Gastroesophageal sphincter (tissue), 4 donors: ENCODE results near the gene KATNAL1. TPM values are rescaled to one million over a fixed set of nuclear protein-coding genes. Genes with fewer than 3 reads are reported as not detected.

Source experiments
- ATAC-seq: fragments of 150-250 bp; one replicate; pipeline ENCODE4 v1.9.1; 2016; ENCODE audit warnings: mild to moderate bottlenecking, moderate library complexity
- H3K27ac ChIP-seq, 4 donors: fragments of 200-600 bp; sonication (generic) in 3 of 4; 1 replicate in 3 of 4; 2 replicates in 1 of 4; pipeline ENCODE4 v1.5.1; 2016 to 2019
- H3K27me3 ChIP-seq: fragments of 200-600 bp; sonication (generic); one replicate; pipeline ENCODE4 v1.5.1; 2019
- H3K36me3 ChIP-seq, 2 donors: fragments of 200-600 bp; sonication (generic); one replicate each; pipeline ENCODE4 v1.5.1; 2019; ENCODE audit warnings: control low read depth in 1 of 2
- H3K4me1 ChIP-seq, 3 donors: fragments of 200-600 bp; sonication (generic); 1 replicate in 2 of 3; 2 replicates in 1 of 3; pipeline ENCODE4 v1.5.1; 2016 to 2019; ENCODE audit warnings: control low read depth in 2 of 3
- H3K4me3 ChIP-seq, 2 donors: fragments of 200-600 bp; sonication (generic); one replicate each; pipeline ENCODE4 v1.5.1; 2019; ENCODE audit warnings: mild to moderate bottlenecking in 1 of 2, moderate library complexity in 1 of 2
- H3K9me3 ChIP-seq, 3 donors: fragments of 200-600 bp; sonication (generic); one replicate each; pipeline ENCODE4 v1.5.1; 2017 to 2019; ENCODE audit warnings: control low read depth in 2 of 3
- CTCF ChIP-seq, 4 experiments: fragments of 200-600 bp in 2 of 4; fragments of 450-650 bp in 2 of 4; sonication (generic) in 1 of 4; IDR thresholded peaks; one replicate each; pipeline ENCODE4 v1.5.1; 2017 to 2019; ENCODE audit warnings: antibody characterized with exemption in 4 of 4, mild to moderate bottlenecking in 2 of 4, moderate library complexity in 2 of 4
- EP300 ChIP-seq: sonication (generic); formaldehyde crosslinking; IDR thresholded peaks from one replicate; pipeline ENCODE4 v1.6.1; 2017; ENCODE audit warnings: antibody characterized with exemption, mild to moderate bottlenecking
- POLR2A ChIP-seq, 2 donors: fragments of 450-650 bp; IDR thresholded peaks; one replicate each; pipeline ENCODE4 v1.6.1; 2017; ENCODE audit warnings: antibody characterized with exemption in 2 of 2, mild to moderate bottlenecking in 2 of 2, moderate library complexity in 1 of 2
- POLR2AphosphoS5 ChIP-seq: sonication (generic); formaldehyde crosslinking; IDR thresholded peaks from one replicate; pipeline ENCODE4 v1.6.1; 2017; ENCODE audit warnings: antibody characterized with exemption
- WGBS, 2 donors: methylation state at CpG; one replicate each; pipeline ENCODE4 v1.1.5; 2018; ENCODE audit warnings: low coverage in 1 of 2; 5-methylcytosine and 5-hydroxymethylcytosine counted together
- total RNA-seq, 4 donors: library from RNA; depleted of rRNA; stranded (reverse); fragments of >200 nt; gene quantifications; one replicate each; pipeline ENCODE4 v1.1.0, GENCODE V29; 2016

Gene KATNAL1
- total RNA-seq, 4 donors from 2014 or later, result 29.5 to 55.0 (median 42.9) TPM

GRCh38 chr13:30306762-30307193 lies 573 bp downstream of the KATNAL1 start:
- WGBS, 2 donors, result 0% methylated on average over 7 of the region's 37 CpGs; no CpG with 5 or more reads in 1 of the 2 donors
- TF ChIP-seq CTCF (IDR thresholded peaks at IDR 0.05), result no peak
- TF ChIP-seq POLR2AphosphoS5, result no peak
- no peak for TF ChIP-seq EP300
- no peak for TF ChIP-seq POLR2A (IDR thresholded peaks at IDR 0.05)
- Histone ChIP-seq H3K27me3 (no peaks in the 10 kb centered on the region), H3K4me1 (peaks cover 0 to 65% (median 6%) of the 10 kb centered on the region in 3 donors), H3K36me3 (no peaks in the 10 kb centered on the region), H3K9me3 (no peaks in the 10 kb centered on the region), H3K27ac (peak overlapping the region; percentile 92 to 99 (median 94)), H3K4me3 (peak overlapping the region; percentile 81 to 91)
- peak; percentile 97 for ATAC-seq

DNA sequence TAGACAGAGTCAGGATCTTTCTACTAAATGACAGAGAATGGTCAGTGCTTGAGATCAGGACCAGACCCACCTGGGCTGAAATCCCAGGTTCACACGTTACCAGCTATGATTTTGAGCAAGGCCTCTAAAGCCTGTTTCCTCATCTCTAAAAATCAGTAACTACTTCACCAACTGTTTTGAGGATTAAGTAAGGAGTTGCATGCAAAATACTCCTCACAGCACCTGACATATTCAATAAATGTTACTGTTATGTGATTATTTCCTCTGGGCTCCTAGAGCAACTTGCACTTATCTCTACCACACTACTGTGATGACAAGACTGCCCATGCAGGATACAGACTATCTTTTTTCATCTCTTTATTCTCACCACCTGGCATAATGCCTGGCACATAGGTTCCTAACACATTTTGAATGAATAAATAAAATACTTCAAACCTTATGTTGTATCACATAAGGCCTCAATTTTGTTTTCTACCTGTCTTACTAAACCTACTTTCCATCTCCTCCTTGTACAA lies 1.8 kb downstream of the KATNAL1 start:
- peak overlapping the region in 1 of 2 donors; percentile 81 for H3K4me3 ChIP-seq
- TF ChIP-seq POLR2A (IDR thresholded peaks at IDR 0.05) (no peak), POLR2AphosphoS5 (no peak), CTCF (IDR thresholded peaks at IDR 0.05) (no peak), EP300 (no peak)
- peak overlapping the region in 2 of 4 donors; percentile 95 to 99 for H3K27ac ChIP-seq
- WGBS, 2 donors, result 38 to 67% methylated on average over 1 of the region's 1 CpG
- H3K27me3 ChIP-seq, result no peaks in the 10 kb centered on the region
- H3K36me3 ChIP-seq, result no peaks in the 10 kb centered on the region
- H3K4me1 ChIP-seq, result peaks cover 0 to 74% (median 14%) of the 10 kb centered on the region in 3 donors
- H3K9me3 ChIP-seq, result no peaks in the 10 kb centered on the region
- ATAC-seq, result no peak

DNA sequence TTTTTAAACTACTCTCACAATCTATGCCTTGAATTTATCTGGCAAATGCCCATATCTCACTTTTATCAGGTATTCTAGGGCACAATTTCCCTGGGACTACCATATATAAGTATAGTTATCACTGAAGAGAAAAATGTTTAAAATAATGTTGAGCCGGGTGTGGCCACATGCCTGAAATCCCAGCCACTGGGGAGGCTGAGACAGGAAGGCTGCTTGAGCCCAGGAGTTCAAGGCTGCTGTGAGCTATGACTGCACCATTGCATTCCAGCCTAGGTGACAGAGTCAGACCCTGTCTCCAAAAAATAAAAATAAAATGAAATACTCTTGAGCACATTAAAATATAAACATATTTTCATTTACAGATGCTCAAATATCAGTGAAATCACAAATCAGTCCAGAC lies 4.1 kb downstream of the KATNAL1 start:
- H3K27ac ChIP-seq, result no peak overlapping the region
- no peaks in the 10 kb centered on the region for H3K36me3 ChIP-seq
- H3K9me3 ChIP-seq, result no peaks in the 10 kb centered on the region
- H3K4me3 ChIP-seq, result no peak overlapping the region
- no peaks in the 10 kb centered on the region for H3K27me3 ChIP-seq
- ATAC-seq, result no peak
- 33 to 50% methylated on average over 1 of the region's 1 CpG for WGBS, 2 donors
- peaks cover 0 to 78% (median 14%) of the 10 kb centered on the region in 3 donors for H3K4me1 ChIP-seq
- TF ChIP-seq POLR2A (IDR thresholded peaks at IDR 0.05) (no peak), CTCF (IDR thresholded peaks at IDR 0.05) (no peak), POLR2AphosphoS5 (no peak), EP300 (no peak)

- Histone ChIP-seq H3K27me3 (no peaks in the 10 kb centered on the region), H3K4me1 (peaks cover 0 to 71% (median 14%) of the 10 kb centered on the region in 3 donors), H3K9me3 (no peaks in the 10 kb centered on the region), H3K4me3 (no peak overlapping the region), H3K27ac (no peak overlapping the region), H3K36me3 (no peaks in the 10 kb centered on the region)
- TF ChIP-seq EP300 (no peak), CTCF (IDR thresholded peaks at IDR 0.05) (no peak), POLR2A (IDR thresholded peaks at IDR 0.05) (no peak), POLR2AphosphoS5 (no peak)
- 69 to 90% methylated on average over 4 to 5 of the region's 5 CpGs for WGBS, 2 donors
- ATAC-seq, result no peak
These were observed 5.5 kb downstream of the KATNAL1 start for GRCh38 chr13:30301827-30302226.

- H3K27me3 ChIP-seq, result no peaks in the 10 kb centered on the region
- WGBS, 2 donors, result 43 to 80% methylated on average over 1 of the region's 1 CpG
- no peaks in the 10 kb centered on the region for H3K9me3 ChIP-seq
- no peak for ATAC-seq
- TF ChIP-seq POLR2AphosphoS5 (no peak), EP300 (no peak), CTCF (IDR thresholded peaks at IDR 0.05) (no peak), POLR2A (IDR thresholded peaks at IDR 0.05) (no peak)
- H3K4me3 ChIP-seq, result no peak overlapping the region
- H3K4me1 ChIP-seq, result peaks cover 0 to 63% (median 14%) of the 10 kb centered on the region in 3 donors
- H3K36me3 ChIP-seq, result peaks cover 0 to 6% of the 10 kb centered on the region in 2 donors
- H3K27ac ChIP-seq, result no peak overlapping the region
These were observed 6.8 kb downstream of the KATNAL1 start for GRCh38 chr13:30300596-30300995.
